ENCODE results near the gene KPNA1. TPM values are rescaled to one million over a fixed set of nuclear protein-coding genes. Genes with fewer than 3 reads are reported as not detected.

Gene KPNA1
- total RNA-seq, 1 experiment from 2014 or later, result 58.8 TPM

GRCh38 chr3:122382888-122383666 lies 131.7 kb downstream of the KPNA1 start, which contains the start of gene MIX23 (continued):
- TF ChIP-seq ZNF532 (CRISPR knock-in tag; IDR thresholded peaks at IDR 0.05; ENCODE audit: borderline replicate concordance) (no peak), ZNF281 (CRISPR knock-in tag; IDR thresholded peaks at IDR 0.05) (no peak), CREB1 (CRISPR knock-in tag; IDR thresholded peaks at IDR 0.05) (no peak), ZNF416 (CRISPR knock-in tag; IDR thresholded peaks at IDR 0.05) (no peak), GABPB1 (CRISPR knock-in tag; IDR thresholded peaks at IDR 0.05) (no peak), E2F4 (CRISPR knock-in tag; IDR thresholded peaks at IDR 0.05; ENCODE audit: borderline replicate concordance, low read depth) (0 out of 2 replicates have a peak, but pooled peaks have one; percentile 49), NFYB (CRISPR knock-in tag; conservative IDR thresholded peaks at IDR 0.05; ENCODE audit: low read depth) (peak; percentile 68; the same call in 1 of the 2 replicates), ZNF263 (CRISPR knock-in tag; IDR thresholded peaks at IDR 0.05; ENCODE audit: low read depth) (no peak), ATF2 (CRISPR knock-in tag; IDR thresholded peaks at IDR 0.05; ENCODE audit: borderline replicate concordance, low read depth) (peak; percentile 49; the same call in 1 of the 2 replicates), ESRRA (CRISPR knock-in tag; IDR thresholded peaks at IDR 0.05; ENCODE audit: borderline replicate concordance) (0 out of 2 replicates have a peak, but pooled peaks have one; percentile 30), AR (CRISPR knock-in tag; IDR thresholded peaks at IDR 0.05) (no peak; the same call in 1 of the 2 replicates), NR3C1 (CRISPR knock-in tag; conservative IDR thresholded peaks at IDR 0.05; ENCODE audit: low read depth) (no peak), ZMAT4 (CRISPR knock-in tag; IDR thresholded peaks at IDR 0.05) (no peak), ZNF396 (CRISPR knock-in tag; IDR thresholded peaks at IDR 0.05; ENCODE audit: borderline replicate concordance) (no peak), USF2 (CRISPR knock-in tag; IDR thresholded peaks at IDR 0.05) (peak; percentile 45; the same call in 1 of the 2 replicates), TEAD4 (CRISPR knock-in tag; IDR thresholded peaks at IDR 0.05) (no peak), ZNF512 (CRISPR knock-in tag; IDR thresholded peaks at IDR 0.05; ENCODE audit: borderline replicate concordance) (0 out of 2 replicates have a peak, but pooled peaks have one; percentile 31), ETV6 (CRISPR knock-in tag; IDR thresholded peaks at IDR 0.05) (peak; percentile 26; the same call in 1 of the 2 replicates), ZNF423 (CRISPR knock-in tag; IDR thresholded peaks at IDR 0.05) (no peak), MYBL2 (CRISPR knock-in tag; IDR thresholded peaks at IDR 0.05) (no peak), GTF2I (CRISPR knock-in tag; conservative IDR thresholded peaks at IDR 0.05) (no peak)

Measured in WTC11 (cell line).